Measurements from ENCODE around the gene ZFYVE28.

ZFYVE28 gene

GRCh38 chr4:2267320-2267811 lies 151.1 kb downstream of the ZFYVE28 start:
- no peak for DNase-seq

- DNase-seq: no peak
Observed at GRCh38 chr4:2266821-2267220, 151.6 kb downstream of the ZFYVE28 start.

- DNase-seq: no peak
Observed at GRCh38 chr4:2266181-2266580, 152.3 kb downstream of the ZFYVE28 start.

- DNase-seq: no peak
Observed at GRCh38 chr4:2265113-2266110, 153.0 kb downstream of the ZFYVE28 start.

- no peak for DNase-seq
Observed at GRCh38 chr4:2264481-2265041, 153.9 kb downstream of the ZFYVE28 start.

GRCh38 chr4:2263926-2264321 lies 154.5 kb downstream of the ZFYVE28 start:
- DNase-seq: no peak

GRCh38 chr4:2262944-2263250 lies 155.5 kb downstream of the ZFYVE28 start:
- DNase-seq: no peak

GRCh38 chr4:2262145-2262943 lies 156.1 kb downstream of the ZFYVE28 start:
- peak; percentile 90 for DNase-seq

GRCh38 chr4:2261853-2262144 lies 156.6 kb downstream of the ZFYVE28 start, which contains the start of gene MXD4:
Gene MXD4, minus strand, starts transcription at chr4:2262109. Its CDS starts 129 bp downstream, at chr4:2261980.
- DNase-seq: no peak

GRCh38 chr4:2261110-2261852 lies 157.2 kb downstream of the ZFYVE28 start:
- no peak for DNase-seq

GRCh38 chr4:2260344-2261109 lies 157.9 kb downstream of the ZFYVE28 start:
- DNase-seq: no peak

- no peak for DNase-seq
Observed at GRCh38 chr4:2259541-2260343, 158.7 kb downstream of the ZFYVE28 start.

- DNase-seq: no peak
Observed at GRCh38 chr4:2259036-2259540, 159.4 kb downstream of the ZFYVE28 start.

- no peak for DNase-seq
Observed at GRCh38 chr4:2258091-2259035, 160.1 kb downstream of the ZFYVE28 start.

GRCh38 chr4:2257361-2258081 lies 160.9 kb downstream of the ZFYVE28 start:
- no peak for DNase-seq

- no peak for DNase-seq
Observed at GRCh38 chr4:2256781-2257191, 161.7 kb downstream of the ZFYVE28 start.

- no peak for DNase-seq
Observed at GRCh38 chr4:2256156-2256731, 162.2 kb downstream of the ZFYVE28 start.

- DNase-seq: no peak
Observed at GRCh38 chr4:2255501-2256155, 162.8 kb downstream of the ZFYVE28 start.
